ENCODE data around the gene POLR1D.

GRCh38 chr13:27600711-27601110, 21.0 kb upstream of the POLR1D start:
- TF ChIP-seq EZH2 (IDR thresholded peaks at IDR 0.05; ENCODE audit: borderline replicate concordance, low read depth, low read length, severe bottlenecking): no peak
- no peak for TF ChIP-seq CTCF (IDR thresholded peaks at IDR 0.05; ENCODE audit: borderline replicate concordance, extremely low read depth, low read length, poor library complexity, severe bottlenecking)
